A673 (cell line): ENCODE results near the gene CPED1.

Experiments
- CTCF ChIP-seq: fragments of 300-800, 200-600 bp; sonication (generic); conservative IDR thresholded peaks from 2 replicates; pipeline ENCODE4 v1.5.1; 2017; ENCODE audit warnings: low read depth, mild to moderate bottlenecking, antibody characterized with exemption, low read length, moderate library complexity, mixed read lengths
- EZH2 ChIP-seq: fragments of 200-600 bp; sonication (generic); IDR thresholded peaks from 2 replicates; pipeline ENCODE4 v1.6.1; 2017; ENCODE audit warnings: borderline replicate concordance, low read depth, mild to moderate bottlenecking, mixed read lengths, antibody characterized with exemption, low read length; ENCODE audit not compliant: poor library complexity, severe bottlenecking

- TF ChIP-seq CTCF (peak; percentile 58), EZH2 (no peak)
Measured at GRCh38 chr7:120941064-120941463, 47.4 kb upstream of the CPED1 start.
